Measurements from ENCODE around the gene RFX4. TPM values are rescaled to one million over a fixed set of nuclear protein-coding genes. Genes with fewer than 3 reads are reported as not detected.

RFX4 gene
- total and polyA plus RNA-seq, 9 of the 15 experiments (the other 6 are each of a cell fraction or from before 2014, with no cell fraction given), result not detected

GRCh38 chr12:106724934-106725333 is 142.1 kb downstream of the RFX4 start:
- intact Hi-C loops (cut with micrococcal nuclease) (no loop called here), in situ Hi-C loops (cut with MboI) (no loop called here)
- no TSS peak for BruUV-seq (replicated peaks)
- Histone ChIP-seq H4K20me1 (replicated peaks; ENCODE audit: control insufficient read depth, insufficient read depth, low read length) (no peaks in the 10 kb centered on the region), H3K9me3 (replicated peaks; ENCODE audit: control insufficient read depth, insufficient read depth, low read depth, low read length) (no peaks in the 10 kb centered on the region), H3K27ac (ENCODE audit: extremely low read depth, low read depth, low read length) (no peak overlapping the region), H3K79me2 (ENCODE audit: control insufficient read depth, insufficient read depth, low read length) (no peaks in the 10 kb centered on the region), H3K4me3 (no peak overlapping the region), H3K36me3 (ENCODE audit: control insufficient read depth, insufficient read depth, low read length) (no peaks in the 10 kb centered on the region), H3K9me1 (ENCODE audit: control insufficient read depth, insufficient read depth, low read length) (no peaks in the 10 kb centered on the region), H3K4me1 (replicated peaks in 1 of 2; ENCODE audit: control insufficient read depth in 2 of 2, insufficient read depth in 2 of 2, low read length in 2 of 2) (no peaks in the 10 kb centered on the region), H3K27me3 (ENCODE audit: control insufficient read depth in 2 of 2, insufficient read depth in 2 of 2, low read length in 2 of 2) (peaks cover 6 to 9% of the 10 kb centered on the region in 2 experiments; a peak in 4 of 5 replicates), H2AFZ (ENCODE audit: low read depth, low read length) (no peak overlapping the region), H3K4me2 (ENCODE audit: insufficient read depth, low read length) (no peak overlapping the region), H3K9ac (ENCODE audit: insufficient read depth in 1 of 2, low read depth in 2 of 2, low read length in 2 of 2) (no peak overlapping the region)
- FAIRE-seq (no peak), ATAC-seq (no peak), DNase-seq (ENCODE audit: extremely low read depth in 1 of 4, low spot score in 3 of 4) (no peak)
- CTCF ChIA-PET (ENCODE audit: low intra/inter-chr PET ratio), result no interaction called here
- POLR2A ChIA-PET, result interaction anchor here (0.6 kb wide), 1 partner anchor 251 kb away, joined by 3 read pairs; no protein-coding TSS in a partner anchor
- 44% methylated on average over 6 of the region's 6 CpGs for WGBS (ENCODE audit: insufficient coverage, low coverage, missing lambda C conversion rate)
- TF ChIP-seq MTF1 (CRISPR knock-in tag; IDR thresholded peaks at IDR 0.05; ENCODE audit: borderline replicate concordance) (no peak), ATF4 (CRISPR knock-in tag; IDR thresholded peaks at IDR 0.05) (no peak), NFE2L1 (tag; IDR thresholded peaks at IDR 0.05; ENCODE audit: borderline replicate concordance, low read depth) (no peak), KLF1 (tag; IDR thresholded peaks at IDR 0.05) (no peak), TAF7 (tag; IDR thresholded peaks at IDR 0.05) (no peak), MBD2 (IDR thresholded peaks at IDR 0.05; ENCODE audit: borderline replicate concordance, low read depth) (no peak), ZNF175 (CRISPR knock-in tag; IDR thresholded peaks at IDR 0.05; ENCODE audit: low read depth) (no peak), MLX (CRISPR knock-in tag; conservative IDR thresholded peaks at IDR 0.05) (no peak), FOXK2 (conservative IDR thresholded peaks at IDR 0.05 in 1 of 2, IDR thresholded peaks at IDR 0.05 in 1 of 2; ENCODE audit: low read depth in 2 of 2) (no peak), CCNT2 (IDR thresholded peaks at IDR 0.05; ENCODE audit: borderline replicate concordance, extremely low read depth, insufficient read length, low read depth, low read length) (no peak)
